ENCODE results near the gene RAPGEF5. TPM values are rescaled to one million over a fixed set of nuclear protein-coding genes. Genes with fewer than 3 reads are reported as not detected.

Gene RAPGEF5
- total RNA-seq, 2 donors from 2014 or later, result 7.4 to 29.8 TPM

DNA sequence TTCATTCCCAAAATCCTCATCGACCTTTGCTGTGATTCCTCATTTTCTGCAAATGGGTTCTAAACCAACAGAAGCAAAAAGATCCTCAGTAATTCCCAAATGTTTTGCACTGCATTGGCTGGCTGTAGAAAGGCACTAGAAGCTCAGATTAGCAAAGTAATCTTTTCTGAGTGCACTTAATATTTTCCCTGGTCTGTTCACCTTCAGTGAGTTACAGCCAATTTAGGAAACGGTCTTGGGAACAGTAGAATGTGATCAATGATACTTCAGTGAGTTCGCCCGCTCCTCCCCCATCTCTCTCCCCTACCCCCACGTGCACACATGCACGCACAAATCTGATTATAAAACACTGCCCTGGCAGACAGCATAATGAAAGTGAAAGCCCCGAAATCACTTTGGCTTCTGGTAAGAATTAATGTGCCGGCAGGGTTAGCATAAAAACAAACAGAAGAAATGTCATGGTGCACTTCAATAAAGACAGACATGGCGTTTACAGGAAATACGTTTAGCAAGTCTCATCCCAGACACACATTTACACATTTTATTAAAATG lies 209.9 kb downstream of the RAPGEF5 start:
- DNase-seq (ENCODE audit: low spot score), result no peak
- Histone ChIP-seq H3K9me3 (no peaks in the 10 kb centered on the region), H3K27me3 (replicated peaks; ENCODE audit: insufficient read depth) (no peaks in the 10 kb centered on the region), H3K4me1 (replicated peaks) (no peaks in the 10 kb centered on the region), H3K36me3 (no peaks in the 10 kb centered on the region), H3K4me3 (no peak overlapping the region), H3K27ac (no peak overlapping the region)
- TF ChIP-seq POLR2A (IDR thresholded peaks at IDR 0.05), result no peak
- TF ChIP-seq, protein P1, sequence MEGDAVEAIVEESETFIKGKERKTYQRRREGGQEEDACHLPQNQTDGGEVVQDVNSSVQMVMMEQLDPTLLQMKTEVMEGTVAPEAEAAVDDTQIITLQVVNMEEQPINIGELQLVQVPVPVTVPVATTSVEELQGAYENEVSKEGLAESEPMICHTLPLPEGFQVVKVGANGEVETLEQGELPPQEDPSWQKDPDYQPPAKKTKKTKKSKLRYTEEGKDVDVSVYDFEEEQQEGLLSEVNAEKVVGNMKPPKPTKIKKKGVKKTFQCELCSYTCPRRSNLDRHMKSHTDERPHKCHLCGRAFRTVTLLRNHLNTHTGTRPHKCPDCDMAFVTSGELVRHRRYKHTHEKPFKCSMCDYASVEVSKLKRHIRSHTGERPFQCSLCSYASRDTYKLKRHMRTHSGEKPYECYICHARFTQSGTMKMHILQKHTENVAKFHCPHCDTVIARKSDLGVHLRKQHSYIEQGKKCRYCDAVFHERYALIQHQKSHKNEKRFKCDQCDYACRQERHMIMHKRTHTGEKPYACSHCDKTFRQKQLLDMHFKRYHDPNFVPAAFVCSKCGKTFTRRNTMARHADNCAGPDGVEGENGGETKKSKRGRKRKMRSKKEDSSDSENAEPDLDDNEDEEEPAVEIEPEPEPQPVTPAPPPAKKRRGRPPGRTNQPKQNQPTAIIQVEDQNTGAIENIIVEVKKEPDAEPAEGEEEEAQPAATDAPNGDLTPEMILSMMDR (IDR thresholded peaks at IDR 0.05), result no peak
- TF ChIP-seq POLR2AphosphoS5 (IDR thresholded peaks at IDR 0.05), result no peak
- 48% methylated on average over 10 of the region's 10 CpGs for WGBS
- intact Hi-C loops (cut with DNase I), result no loop called here

DNA sequence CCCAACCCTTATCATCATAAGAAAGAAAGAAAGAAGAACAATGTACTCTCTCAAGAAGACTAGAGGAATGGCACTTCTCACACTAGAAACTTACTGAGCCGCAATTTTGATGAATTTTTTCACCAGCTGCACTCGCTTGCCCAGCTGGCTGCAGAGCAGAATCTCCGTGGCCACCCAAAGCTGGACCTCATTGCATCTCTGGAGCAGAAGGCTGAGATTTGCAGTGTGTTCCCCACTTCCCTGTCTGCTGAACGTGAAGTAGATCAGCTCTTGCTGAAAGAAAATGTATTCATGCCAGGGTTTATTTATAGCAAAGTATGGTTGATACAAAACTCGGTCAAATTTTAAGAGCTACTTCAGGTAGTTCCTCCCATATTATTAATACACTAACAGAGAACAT lies 212.0 kb downstream of the RAPGEF5 start:
- Histone ChIP-seq H3K9me3 (no peaks in the 10 kb centered on the region), H3K4me3 (no peak overlapping the region), H3K27ac (no peak overlapping the region), H3K27me3 (replicated peaks; ENCODE audit: insufficient read depth) (no peaks in the 10 kb centered on the region), H3K4me1 (replicated peaks) (no peaks in the 10 kb centered on the region), H3K36me3 (no peaks in the 10 kb centered on the region)
- WGBS, result 85% methylated on average over 5 of the region's 5 CpGs
- DNase-seq (ENCODE audit: low spot score), result no peak
- TF ChIP-seq POLR2AphosphoS5 (IDR thresholded peaks at IDR 0.05) (no peak), POLR2A (IDR thresholded peaks at IDR 0.05) (no peak)
- TF ChIP-seq, protein P1 (IDR thresholded peaks at IDR 0.05), result no peak
- intact Hi-C loops (cut with DNase I), result no loop called here

DNA sequence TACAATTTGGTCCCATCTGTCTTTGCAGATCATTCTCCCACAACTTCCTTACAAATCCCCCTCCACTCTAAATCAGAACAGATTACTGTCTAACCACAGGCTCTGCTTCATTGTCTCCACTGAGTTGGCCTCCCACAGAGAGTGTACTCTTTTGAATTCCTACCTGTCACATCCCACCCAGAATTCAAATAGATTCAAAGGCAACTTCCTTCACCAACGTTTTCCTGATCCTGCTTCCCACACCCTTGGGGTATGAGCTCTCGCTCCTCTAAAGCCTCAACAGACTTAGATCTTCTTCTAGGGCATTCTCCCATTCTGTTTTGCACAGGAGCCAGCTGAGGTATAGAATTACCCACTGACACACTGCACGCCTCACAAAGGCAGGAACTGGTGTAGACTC lies 213.5 kb downstream of the RAPGEF5 start:
- DNase-seq (ENCODE audit: low spot score), result no peak
- Histone ChIP-seq H3K4me3 (no peak overlapping the region), H3K9me3 (no peaks in the 10 kb centered on the region), H3K27me3 (replicated peaks; ENCODE audit: insufficient read depth) (no peaks in the 10 kb centered on the region), H3K27ac (no peak overlapping the region), H3K36me3 (no peaks in the 10 kb centered on the region), H3K4me1 (replicated peaks) (no peaks in the 10 kb centered on the region)
- no peak for TF ChIP-seq POLR2A (IDR thresholded peaks at IDR 0.05)
- TF ChIP-seq, protein P1 (IDR thresholded peaks at IDR 0.05), result no peak
- TF ChIP-seq POLR2AphosphoS5 (IDR thresholded peaks at IDR 0.05), result no peak
- intact Hi-C loops (cut with DNase I), result no loop called here
- 81% methylated on average over 3 of the region's 3 CpGs for WGBS

DNA sequence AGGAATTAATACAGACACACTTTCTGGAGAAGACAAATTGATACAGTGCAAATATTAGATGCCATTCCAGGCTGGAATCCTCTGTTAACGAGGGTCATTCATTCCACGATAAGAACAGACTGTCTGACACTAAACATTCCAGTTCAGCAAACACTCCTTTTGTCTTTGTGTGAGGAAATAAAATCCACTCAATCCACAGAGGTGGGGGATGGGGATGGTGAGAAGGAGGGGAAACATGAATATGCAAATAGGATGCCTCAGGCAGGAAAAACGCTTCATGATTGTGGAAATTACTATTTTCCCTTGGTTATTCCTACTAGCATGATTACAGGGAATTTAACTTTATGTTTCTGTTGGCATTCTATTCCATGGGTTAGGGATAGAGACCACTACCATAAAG lies 214.4 kb downstream of the RAPGEF5 start:
- Histone ChIP-seq H3K9me3 (no peaks in the 10 kb centered on the region), H3K27me3 (replicated peaks; ENCODE audit: insufficient read depth) (no peaks in the 10 kb centered on the region), H3K36me3 (no peaks in the 10 kb centered on the region), H3K4me1 (replicated peaks) (no peaks in the 10 kb centered on the region), H3K27ac (no peak overlapping the region), H3K4me3 (no peak overlapping the region)
- DNase-seq (ENCODE audit: low spot score), result no peak
- intact Hi-C loops (cut with DNase I), result no loop called here
- TF ChIP-seq POLR2AphosphoS5 (IDR thresholded peaks at IDR 0.05), result no peak
- no peak for TF ChIP-seq POLR2A (IDR thresholded peaks at IDR 0.05)
- TF ChIP-seq, protein P1 (IDR thresholded peaks at IDR 0.05), result no peak
- WGBS, result 38% methylated on average over 3 of the region's 3 CpGs

DNA sequence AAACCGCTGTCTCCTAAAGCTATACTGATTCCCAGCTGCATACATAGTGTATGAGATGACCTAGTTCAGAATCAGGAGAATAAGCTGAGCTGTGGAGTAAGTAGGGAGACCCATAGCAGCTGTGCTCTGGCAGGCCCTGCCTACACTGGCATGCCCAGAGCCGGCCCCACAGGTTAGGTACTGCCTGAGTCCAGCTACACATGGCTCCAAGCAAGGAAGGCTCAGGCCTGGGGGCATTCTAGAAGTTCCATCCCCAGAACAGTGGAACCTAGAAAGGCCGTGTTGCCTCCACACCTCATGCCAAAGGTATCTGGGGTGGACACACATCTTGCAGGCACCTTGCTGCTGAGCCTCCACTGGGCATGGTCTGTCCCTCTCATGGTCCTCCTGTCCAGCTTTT lies 215.6 kb downstream of the RAPGEF5 start:
- H3K36me3 ChIP-seq, result no peaks in the 10 kb centered on the region
- WGBS, result 97% methylated on average over 3 of the region's 3 CpGs
- H3K9me3 ChIP-seq, result no peaks in the 10 kb centered on the region
- no peak overlapping the region for H3K4me3 ChIP-seq
- H3K27ac ChIP-seq, result no peak overlapping the region
- TF ChIP-seq POLR2A (IDR thresholded peaks at IDR 0.05) (no peak), POLR2AphosphoS5 (IDR thresholded peaks at IDR 0.05) (no peak)
- TF ChIP-seq, protein P1 (IDR thresholded peaks at IDR 0.05), result no peak
- no peaks in the 10 kb centered on the region for H3K27me3 ChIP-seq (replicated peaks; ENCODE audit: insufficient read depth)
- DNase-seq (ENCODE audit: low spot score), result no peak
- H3K4me1 ChIP-seq (replicated peaks), result no peaks in the 10 kb centered on the region
- intact Hi-C loops (cut with DNase I), result no loop called here
